ENCODE measurements around the gene SCARF1. TPM values are rescaled to one million over a fixed set of nuclear protein-coding genes. Genes with fewer than 3 reads are reported as not detected.

The SCARF1 gene
- total RNA-seq, 1 experiment from 2014 or later: 2.2 TPM

DNA sequence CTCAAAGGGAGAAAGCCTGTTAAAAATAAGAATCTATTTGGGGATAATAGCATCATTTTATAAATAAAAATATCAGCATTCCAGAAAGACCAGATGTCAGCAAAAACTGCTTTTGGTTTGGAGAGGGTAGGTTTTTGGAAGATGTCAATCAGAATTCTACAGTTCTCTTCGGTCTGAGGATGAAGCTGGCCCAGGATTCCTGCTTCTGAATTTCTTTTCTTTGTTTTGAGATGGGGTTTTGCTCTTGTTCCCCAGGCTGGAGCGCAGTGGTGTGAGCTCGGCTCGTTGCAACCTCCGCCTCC, 52.0 kb downstream of the SCARF1 start:
- ChIA-PET POLR2A (ENCODE audit: unreplicated experiment) (no interaction called here), CTCF (interaction anchor here (0.6 kb wide), 1 partner anchor 34 kb away, joined by 3 read pairs; no protein-coding TSS in a partner anchor)
- Histone ChIP-seq H3K4me2 (no peak overlapping the region), H3K4me3 (no peak overlapping the region), H3K9me3 (ENCODE audit: insufficient read depth, low read depth) (no peaks in the 10 kb centered on the region), H3K9me2 (ENCODE audit: insufficient read depth) (no peaks in the 10 kb centered on the region), H3K27me3 (ENCODE audit: insufficient read depth, low read depth) (no peaks in the 10 kb centered on the region), H2AFZ (no peak overlapping the region), H3F3A (ENCODE audit: insufficient read depth, low read depth) (peaks cover 30% of the 10 kb centered on the region), H3K27ac (no peak overlapping the region), H4K20me1 (ENCODE audit: insufficient read depth) (0 out of 2 replicates have a peak, but pooled peaks cover 4% of the 10 kb centered on the region), H3K4me1 (replicated peaks; ENCODE audit: insufficient read depth) (peaks cover 24% of the 10 kb centered on the region), H3K36me3 (ENCODE audit: low read depth) (no peaks in the 10 kb centered on the region), H3K79me2 (ENCODE audit: low read depth) (no peaks in the 10 kb centered on the region)
- TF ChIP-seq, protein P1, sequence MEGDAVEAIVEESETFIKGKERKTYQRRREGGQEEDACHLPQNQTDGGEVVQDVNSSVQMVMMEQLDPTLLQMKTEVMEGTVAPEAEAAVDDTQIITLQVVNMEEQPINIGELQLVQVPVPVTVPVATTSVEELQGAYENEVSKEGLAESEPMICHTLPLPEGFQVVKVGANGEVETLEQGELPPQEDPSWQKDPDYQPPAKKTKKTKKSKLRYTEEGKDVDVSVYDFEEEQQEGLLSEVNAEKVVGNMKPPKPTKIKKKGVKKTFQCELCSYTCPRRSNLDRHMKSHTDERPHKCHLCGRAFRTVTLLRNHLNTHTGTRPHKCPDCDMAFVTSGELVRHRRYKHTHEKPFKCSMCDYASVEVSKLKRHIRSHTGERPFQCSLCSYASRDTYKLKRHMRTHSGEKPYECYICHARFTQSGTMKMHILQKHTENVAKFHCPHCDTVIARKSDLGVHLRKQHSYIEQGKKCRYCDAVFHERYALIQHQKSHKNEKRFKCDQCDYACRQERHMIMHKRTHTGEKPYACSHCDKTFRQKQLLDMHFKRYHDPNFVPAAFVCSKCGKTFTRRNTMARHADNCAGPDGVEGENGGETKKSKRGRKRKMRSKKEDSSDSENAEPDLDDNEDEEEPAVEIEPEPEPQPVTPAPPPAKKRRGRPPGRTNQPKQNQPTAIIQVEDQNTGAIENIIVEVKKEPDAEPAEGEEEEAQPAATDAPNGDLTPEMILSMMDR (conservative IDR thresholded peaks at IDR 0.05): no peak
- TF ChIP-seq EZH2 (IDR thresholded peaks at IDR 0.05; ENCODE audit: low read depth): no peak
- intact Hi-C loops (cut with micrococcal nuclease; ENCODE audit: unreplicated experiment): no loop called here
- no TSS peak for BruUV-seq (replicated peaks)
- no peak for DNase-seq

DNA sequence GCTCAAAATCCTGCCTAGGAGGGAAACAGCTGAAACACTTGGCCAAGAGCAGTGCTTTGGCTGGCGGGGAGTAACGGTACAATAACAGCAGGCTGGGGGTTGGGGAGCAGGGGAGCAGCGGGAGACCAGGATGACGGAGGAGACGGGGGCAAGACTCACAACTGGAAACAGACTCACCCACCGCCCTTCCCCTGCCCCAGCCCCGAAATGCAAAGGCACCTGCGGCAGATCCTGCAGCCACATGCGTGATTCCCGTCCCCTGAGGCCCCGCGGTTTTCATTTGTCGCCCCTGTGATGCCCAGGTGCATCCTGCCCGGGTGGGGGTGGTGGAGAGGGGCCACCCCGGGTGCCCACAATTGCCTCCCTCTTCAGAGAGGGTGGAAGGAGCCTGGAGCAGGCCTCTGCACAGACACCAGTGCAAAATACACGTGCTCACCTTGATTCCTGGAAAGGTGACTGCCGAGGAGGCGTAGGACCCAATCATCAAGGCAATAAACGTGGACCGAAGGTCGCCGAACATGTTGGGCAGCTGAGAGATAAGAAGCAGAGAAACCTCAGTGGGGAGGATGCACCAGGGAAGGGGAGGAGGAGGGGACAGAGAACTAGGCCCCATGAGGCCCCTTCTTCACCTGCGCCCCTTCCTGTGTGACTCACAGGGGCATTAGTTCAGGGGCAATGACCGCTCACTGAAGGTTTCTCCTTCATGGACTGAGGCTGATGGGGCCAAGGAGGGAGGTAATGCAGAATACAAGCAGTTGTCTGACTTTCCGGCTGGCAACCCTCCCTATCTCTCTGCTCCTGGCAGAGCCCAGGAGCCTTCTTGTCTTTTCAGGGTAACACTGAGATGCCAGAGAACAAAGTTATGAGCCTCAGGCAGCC, 52.5 kb downstream of the SCARF1 start:
- Histone ChIP-seq H3K9me3 (ENCODE audit: insufficient read depth, low read depth) (no peaks in the 10 kb centered on the region), H4K20me1 (ENCODE audit: insufficient read depth) (0 out of 2 replicates have a peak, but pooled peaks cover 4% of the 10 kb centered on the region), H3K36me3 (ENCODE audit: low read depth) (no peaks in the 10 kb centered on the region), H3K9me2 (ENCODE audit: insufficient read depth) (no peaks in the 10 kb centered on the region), H3K4me1 (replicated peaks; ENCODE audit: insufficient read depth) (peaks cover 24% of the 10 kb centered on the region), H3K79me2 (ENCODE audit: low read depth) (no peaks in the 10 kb centered on the region), H3K4me3 (no peak overlapping the region), H3K4me2 (no peak overlapping the region), H3K27me3 (ENCODE audit: insufficient read depth, low read depth) (no peaks in the 10 kb centered on the region), H2AFZ (no peak overlapping the region), H3K27ac (no peak overlapping the region), H3F3A (ENCODE audit: insufficient read depth, low read depth) (peaks cover 30% of the 10 kb centered on the region)
- intact Hi-C loops (cut with micrococcal nuclease; ENCODE audit: unreplicated experiment): no loop called here
- no peak for DNase-seq
- CTCF ChIA-PET: no interaction called here
- BruUV-seq (replicated peaks): no TSS peak
- POLR2A ChIA-PET (ENCODE audit: unreplicated experiment): no interaction called here
- TF ChIP-seq, protein P1 (conservative IDR thresholded peaks at IDR 0.05): no peak
- TF ChIP-seq EZH2 (IDR thresholded peaks at IDR 0.05; ENCODE audit: low read depth): no peak

DNA sequence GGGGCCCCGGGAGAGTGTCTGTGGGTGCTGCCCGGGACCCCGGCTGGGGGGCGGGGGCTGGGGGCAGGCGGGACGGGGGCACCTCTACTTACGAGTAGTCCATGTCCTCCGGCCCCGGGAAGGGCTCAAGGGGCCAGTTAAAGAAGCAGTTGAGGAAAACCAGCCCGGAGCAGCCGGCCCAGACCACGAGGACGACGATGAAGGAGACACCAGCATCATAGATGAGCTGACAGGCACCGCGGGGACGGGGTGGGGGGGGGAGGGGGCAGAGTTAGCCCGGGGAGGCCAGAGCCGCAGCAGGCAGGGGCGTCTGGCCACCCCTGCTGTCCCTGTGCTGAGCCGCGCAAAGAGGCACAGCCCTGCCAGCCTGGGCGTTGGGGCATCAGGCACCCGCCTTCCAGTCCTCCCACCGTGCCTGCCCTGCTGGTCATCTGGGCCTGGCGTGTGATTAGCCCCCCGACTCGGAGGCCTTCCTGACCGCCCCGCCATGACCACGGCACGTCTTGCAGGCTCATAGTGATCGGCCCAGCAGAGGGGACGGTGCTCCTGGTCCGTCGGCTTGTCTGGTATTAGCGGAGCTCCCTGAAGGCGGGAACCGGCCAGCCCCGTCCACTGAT, 54.0 kb downstream of the SCARF1 start:
- Histone ChIP-seq H3K4me2 (no peak overlapping the region), H3K27ac (no peak overlapping the region), H3K9me3 (ENCODE audit: insufficient read depth, low read depth) (no peaks in the 10 kb centered on the region), H2AFZ (no peak overlapping the region), H3K36me3 (ENCODE audit: low read depth) (no peaks in the 10 kb centered on the region), H3F3A (ENCODE audit: insufficient read depth, low read depth) (peaks cover 30% of the 10 kb centered on the region), H3K27me3 (ENCODE audit: insufficient read depth, low read depth) (no peaks in the 10 kb centered on the region), H4K20me1 (ENCODE audit: insufficient read depth) (0 out of 2 replicates have a peak, but pooled peaks cover 4% of the 10 kb centered on the region), H3K79me2 (ENCODE audit: low read depth) (no peaks in the 10 kb centered on the region), H3K4me3 (no peak overlapping the region), H3K4me1 (replicated peaks; ENCODE audit: insufficient read depth) (peaks cover 24% of the 10 kb centered on the region), H3K9me2 (ENCODE audit: insufficient read depth) (no peaks in the 10 kb centered on the region)
- TF ChIP-seq, protein P1 (conservative IDR thresholded peaks at IDR 0.05): no peak
- TF ChIP-seq EZH2 (IDR thresholded peaks at IDR 0.05; ENCODE audit: low read depth): no peak
- intact Hi-C loops (cut with micrococcal nuclease; ENCODE audit: unreplicated experiment): no loop called here
- BruUV-seq (replicated peaks): no TSS peak
- ChIA-PET CTCF (no interaction called here), POLR2A (ENCODE audit: unreplicated experiment) (no interaction called here)
- no peak for DNase-seq
